WTC11 (cell line): ENCODE results near the gene ACSS2. TPM values are rescaled to one million over a fixed set of nuclear protein-coding genes. Genes with fewer than 3 reads are reported as not detected.

Experiments used
- ATAC-seq: fragments of 200-7000 bp; cut with Tn5 transposase; 2 replicates; pipeline ENCODE4 v1.10.0; 2021; ENCODE audit warnings: mild to moderate bottlenecking, moderate library complexity
- CTCF ChIA-PET: fragments of 300-600 bp; sonication (Branson Sonifier 250); formaldehyde crosslinking; loops from one replicate; lab custom pipeline; 2021; ENCODE audit warnings: antibody characterized with exemption; lab: Charles Lee
- POLR2A ChIA-PET: fragments of 350-600 bp; sonication (Branson Sonifier 250); formaldehyde crosslinking; loops from one replicate; lab custom pipeline; 2021; ENCODE audit warnings: antibody characterized with exemption; lab: Charles Lee
- DNase-seq: peaks from one replicate; pipeline ENCODE4 v3.0.0; 2021; ENCODE audit warnings: low spot score
- H3K27ac Mint-ChIP-seq: 2 replicates; pipeline ENCODE4 v1.8.0; 2021; ENCODE audit warnings: mixed read lengths
- H3K27me3 Mint-ChIP-seq: 2 replicates; pipeline ENCODE4 v1.8.0; 2021; ENCODE audit warnings: low read depth, mild to moderate bottlenecking, moderate library complexity, mixed read lengths
- H3K36me3 Mint-ChIP-seq: 2 replicates; pipeline ENCODE4 v1.8.0; 2021; ENCODE audit warnings: mixed read lengths
- H3K4me1 Mint-ChIP-seq: 2 replicates; pipeline ENCODE4 v1.8.0; 2022; ENCODE audit warnings: mixed read lengths
- H3K4me3 Mint-ChIP-seq: 2 replicates; pipeline ENCODE4 v1.8.0; 2021; ENCODE audit warnings: mild to moderate bottlenecking, moderate library complexity, mixed read lengths
- H3K9me3 Mint-ChIP-seq: 2 replicates; pipeline ENCODE4 v1.8.0; 2021; ENCODE audit warnings: mixed read lengths
- CTCF ChIP-seq: fragments of 200-600 bp; IDR thresholded peaks from 2 replicates; pipeline ENCODE4 v1.8.0; 2022; ENCODE audit warnings: antibody characterized with exemption
- E2F1 ChIP-seq: sonication (generic); formaldehyde crosslinking; IDR thresholded peaks from 2 replicates; pipeline ENCODE4 v1.8.0; 2022; ENCODE audit warnings: mild to moderate bottlenecking, missing genetic modification reagents
- ERG ChIP-seq: fragments of 250-450 bp; sonication (Bioruptor Pico); IDR thresholded peaks from 2 replicates; pipeline ENCODE4 v1.8.0; 2021; ENCODE audit warnings: mild to moderate bottlenecking
- FOXJ3 ChIP-seq: sonication (generic); formaldehyde crosslinking; IDR thresholded peaks from 2 replicates; pipeline ENCODE4 v1.9.0; 2021; ENCODE audit warnings: missing genetic modification reagents, mild to moderate bottlenecking, borderline replicate concordance
- FOXP4 ChIP-seq: sonication (generic); formaldehyde crosslinking; IDR thresholded peaks from 2 replicates; pipeline ENCODE4 v1.8.0; 2022; ENCODE audit warnings: mild to moderate bottlenecking, missing genetic modification reagents
- PRDM15 ChIP-seq: sonication (generic); formaldehyde crosslinking; IDR thresholded peaks from 2 replicates; pipeline ENCODE4 v1.8.0; 2022; ENCODE audit warnings: missing genetic modification reagents
- PREB ChIP-seq: sonication (generic); formaldehyde crosslinking; IDR thresholded peaks from 2 replicates; pipeline ENCODE4 v1.8.1; 2022; ENCODE audit warnings: mild to moderate bottlenecking, missing genetic modification reagents, moderate library complexity, borderline replicate concordance
- RORB ChIP-seq: fragments of 250-450 bp; sonication (Bioruptor Pico); IDR thresholded peaks from 2 replicates; pipeline ENCODE4 v1.9.0; 2021; ENCODE audit warnings: mild to moderate bottlenecking
- TEAD4 ChIP-seq: sonication (generic); formaldehyde crosslinking; IDR thresholded peaks from 2 replicates; pipeline ENCODE4 v1.8.0; 2022; ENCODE audit warnings: mild to moderate bottlenecking, missing genetic modification reagents
- USF2 ChIP-seq: sonication (generic); formaldehyde crosslinking; IDR thresholded peaks from 2 replicates; pipeline ENCODE4 v1.8.1; 2023; ENCODE audit warnings: mild to moderate bottlenecking, missing genetic modification reagents, moderate library complexity
- ZNF121 ChIP-seq: sonication (generic); formaldehyde crosslinking; IDR thresholded peaks from 2 replicates; pipeline ENCODE4 v1.8.0; 2023; ENCODE audit warnings: missing genetic modification reagents
- ZNF317 ChIP-seq: sonication (generic); formaldehyde crosslinking; IDR thresholded peaks from 2 replicates; pipeline ENCODE4 v1.8.1; 2023; ENCODE audit warnings: low read depth, mild to moderate bottlenecking, moderate library complexity, missing genetic modification reagents, borderline replicate concordance
- ZNF425 ChIP-seq: fragments of 250-450 bp; sonication (Bioruptor Pico); conservative IDR thresholded peaks from 2 replicates; pipeline ENCODE4 v1.9.0; 2021; ENCODE audit warnings: mild to moderate bottlenecking
- total RNA-seq: library from RNA; stranded (reverse); gene quantifications from 3 replicates; pipeline ENCODE4 v1.2.3, GENCODE V29; 2021

Gene ACSS2
- total RNA-seq, 1 experiment from 2014 or later: 28.9 TPM

GRCh38 chr20:34956041-34956458 is 79.6 kb downstream of the ACSS2 start:
- peak overlapping the region; percentile 93 for H3K27ac Mint-ChIP-seq
- peak overlapping the region; percentile 91 for H3K4me3 Mint-ChIP-seq
- ATAC-seq (no peak), DNase-seq (no peak)
- POLR2A ChIA-PET: interaction anchor here (0.9 to 1.0 kb wide), 2 partner anchors 16 to 28 kb away, joined by 3 to 5 read pairs; no protein-coding TSS in a partner anchor
- TF ChIP-seq FOXJ3 (CRISPR knock-in tag) (no peak), FOXP4 (CRISPR knock-in tag) (no peak), ZNF121 (CRISPR knock-in tag) (no peak)
- no peaks in the 10 kb centered on the region for H3K36me3 Mint-ChIP-seq
- peaks cover 50% of the 10 kb centered on the region for H3K4me1 Mint-ChIP-seq
- no peaks in the 10 kb centered on the region for H3K9me3 Mint-ChIP-seq
- H3K27me3 Mint-ChIP-seq: peaks cover 8% of the 10 kb centered on the region
- CTCF ChIA-PET: interaction anchor here (0.5 to 3.6 kb wide), 27 partner anchors 8 to 373 kb away, joined by 3 to 103 read pairs (median 4); partner anchors contain the start of genes ACSS2, GGT7, MMP24 and MMP24OS

- Mint-ChIP-seq H3K36me3 (no peaks in the 10 kb centered on the region), H3K27ac (peak overlapping the region; percentile 93), H3K9me3 (no peaks in the 10 kb centered on the region), H3K4me1 (peaks cover 46% of the 10 kb centered on the region), H3K4me3 (peak overlapping the region; percentile 91; the same call in 1 of the 2 replicates), H3K27me3 (peaks cover 8% of the 10 kb centered on the region)
- DNase-seq (no peak), ATAC-seq (no peak)
- ChIA-PET CTCF (interaction anchor here (0.5 to 3.6 kb wide), 10 partner anchors 17 to 307 kb away, joined by 3 to 103 read pairs (median 5); partner anchors contain the start of genes ACSS2 and GGT7), POLR2A (interaction anchor here (0.5 to 0.9 kb wide), 2 partner anchors 17 to 27 kb away, joined by 3 read pairs; no protein-coding TSS in a partner anchor)
- TF ChIP-seq PREB (CRISPR knock-in tag): no peak
- TF ChIP-seq ERG (CRISPR knock-in tag): no peak
- TF ChIP-seq ZNF425 (CRISPR knock-in tag): no peak
- TF ChIP-seq TEAD4 (CRISPR knock-in tag): no peak
- TF ChIP-seq ZNF317 (CRISPR knock-in tag): no peak
- no peak for TF ChIP-seq RORB (CRISPR knock-in tag)
- no peak for TF ChIP-seq FOXJ3 (CRISPR knock-in tag)
- TF ChIP-seq E2F1 (CRISPR knock-in tag): no peak
- TF ChIP-seq PRDM15 (CRISPR knock-in tag): no peak
- TF ChIP-seq CTCF: no peak
- no peak for TF ChIP-seq USF2 (CRISPR knock-in tag)
Observed at GRCh38 chr20:34956751-34957472, 80.5 kb downstream of the ACSS2 start.
